Measurements from ENCODE around the gene SNRPD3. TPM values are rescaled to one million over a fixed set of nuclear protein-coding genes. Genes with fewer than 3 reads are reported as not detected.

SNRPD3 gene
- total RNA-seq, 1 experiment from 2014 or later = 144 TPM

DNA sequence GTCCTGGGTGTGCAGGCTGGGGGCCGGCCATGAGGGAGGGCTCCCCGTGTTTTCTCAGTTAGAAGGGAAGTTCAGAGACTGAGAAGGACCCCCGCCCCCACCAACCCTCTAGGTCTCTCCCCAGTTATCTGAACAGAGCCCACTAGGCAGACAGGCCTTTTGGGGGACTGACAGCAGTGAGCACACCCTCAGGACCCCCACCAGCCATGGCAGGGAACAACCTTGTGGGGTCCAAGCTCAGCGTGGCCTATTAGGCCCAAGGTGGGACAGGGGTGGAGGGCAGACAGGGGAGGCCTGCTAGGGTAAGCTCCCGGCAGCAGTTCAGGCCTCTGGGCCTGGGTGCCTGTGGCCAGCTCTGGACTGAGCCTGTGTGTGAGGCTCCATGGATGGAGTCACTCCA, 31.5 kb downstream of the SNRPD3 start:
- no peaks in the 10 kb centered on the region for H3K9me2 ChIP-seq (ENCODE audit: insufficient read depth)
- H3K27ac ChIP-seq (ENCODE audit: low read depth, low read length) = no peak overlapping the region
- ChIA-PET RAD21 (ENCODE audit: low non-redundant PET in 1 of 2, low total read pairs in 2 of 2, uncharacterized antibody in 2 of 2, unreplicated experiment in 2 of 2) (no interaction called here), CTCF (no interaction called here), POLR2A (no interaction called here)
- no peak overlapping the region for H3K4me3 ChIP-seq (replicated peaks in 1 of 2; ENCODE audit: low read depth in 1 of 2, low read length in 2 of 2)
- no peaks in the 10 kb centered on the region for H4K20me1 ChIP-seq (ENCODE audit: insufficient read depth)
- H3K9me3 ChIP-seq (ENCODE audit: control insufficient read depth in 1 of 2, insufficient read depth in 1 of 2, low read depth in 1 of 2, low read length in 2 of 2) = no peaks in the 10 kb centered on the region
- no peak overlapping the region for H3K4me2 ChIP-seq (ENCODE audit: low read length)
- no peaks in the 10 kb centered on the region for H3K27me3 ChIP-seq (ENCODE audit: insufficient read depth, low read length)
- H3K9ac ChIP-seq (ENCODE audit: low read length) = no peak overlapping the region
- H3K79me2 ChIP-seq (ENCODE audit: insufficient read depth, low read length) = no peaks in the 10 kb centered on the region
- intact Hi-C loops (cut with micrococcal nuclease) = no loop called here
- H3K36me3 ChIP-seq (ENCODE audit: control insufficient read depth in 1 of 2, insufficient read depth in 2 of 2, low read length in 2 of 2) = no peaks in the 10 kb centered on the region
- no peak for DNase-seq (ENCODE audit: low read depth, low spot score)
- peaks cover 0 to 5% of the 10 kb centered on the region in 2 experiments; a peak in 1 of 4 replicates for H3K4me1 ChIP-seq (ENCODE audit: control insufficient read depth in 1 of 2, insufficient read depth in 2 of 2, low read length in 2 of 2)
- no peak overlapping the region for H2AFZ ChIP-seq (ENCODE audit: low read depth, low read length, poor library complexity, severe bottlenecking)
- TF ChIP-seq, protein P1, sequence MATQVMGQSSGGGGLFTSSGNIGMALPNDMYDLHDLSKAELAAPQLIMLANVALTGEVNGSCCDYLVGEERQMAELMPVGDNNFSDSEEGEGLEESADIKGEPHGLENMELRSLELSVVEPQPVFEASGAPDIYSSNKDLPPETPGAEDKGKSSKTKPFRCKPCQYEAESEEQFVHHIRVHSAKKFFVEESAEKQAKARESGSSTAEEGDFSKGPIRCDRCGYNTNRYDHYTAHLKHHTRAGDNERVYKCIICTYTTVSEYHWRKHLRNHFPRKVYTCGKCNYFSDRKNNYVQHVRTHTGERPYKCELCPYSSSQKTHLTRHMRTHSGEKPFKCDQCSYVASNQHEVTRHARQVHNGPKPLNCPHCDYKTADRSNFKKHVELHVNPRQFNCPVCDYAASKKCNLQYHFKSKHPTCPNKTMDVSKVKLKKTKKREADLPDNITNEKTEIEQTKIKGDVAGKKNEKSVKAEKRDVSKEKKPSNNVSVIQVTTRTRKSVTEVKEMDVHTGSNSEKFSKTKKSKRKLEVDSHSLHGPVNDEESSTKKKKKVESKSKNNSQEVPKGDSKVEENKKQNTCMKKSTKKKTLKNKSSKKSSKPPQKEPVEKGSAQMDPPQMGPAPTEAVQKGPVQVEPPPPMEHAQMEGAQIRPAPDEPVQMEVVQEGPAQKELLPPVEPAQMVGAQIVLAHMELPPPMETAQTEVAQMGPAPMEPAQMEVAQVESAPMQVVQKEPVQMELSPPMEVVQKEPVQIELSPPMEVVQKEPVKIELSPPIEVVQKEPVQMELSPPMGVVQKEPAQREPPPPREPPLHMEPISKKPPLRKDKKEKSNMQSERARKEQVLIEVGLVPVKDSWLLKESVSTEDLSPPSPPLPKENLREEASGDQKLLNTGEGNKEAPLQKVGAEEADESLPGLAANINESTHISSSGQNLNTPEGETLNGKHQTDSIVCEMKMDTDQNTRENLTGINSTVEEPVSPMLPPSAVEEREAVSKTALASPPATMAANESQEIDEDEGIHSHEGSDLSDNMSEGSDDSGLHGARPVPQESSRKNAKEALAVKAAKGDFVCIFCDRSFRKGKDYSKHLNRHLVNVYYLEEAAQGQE (IDR thresholded peaks at IDR 0.05; ENCODE audit: low read depth) = no peak
- TF ChIP-seq, protein P2, sequence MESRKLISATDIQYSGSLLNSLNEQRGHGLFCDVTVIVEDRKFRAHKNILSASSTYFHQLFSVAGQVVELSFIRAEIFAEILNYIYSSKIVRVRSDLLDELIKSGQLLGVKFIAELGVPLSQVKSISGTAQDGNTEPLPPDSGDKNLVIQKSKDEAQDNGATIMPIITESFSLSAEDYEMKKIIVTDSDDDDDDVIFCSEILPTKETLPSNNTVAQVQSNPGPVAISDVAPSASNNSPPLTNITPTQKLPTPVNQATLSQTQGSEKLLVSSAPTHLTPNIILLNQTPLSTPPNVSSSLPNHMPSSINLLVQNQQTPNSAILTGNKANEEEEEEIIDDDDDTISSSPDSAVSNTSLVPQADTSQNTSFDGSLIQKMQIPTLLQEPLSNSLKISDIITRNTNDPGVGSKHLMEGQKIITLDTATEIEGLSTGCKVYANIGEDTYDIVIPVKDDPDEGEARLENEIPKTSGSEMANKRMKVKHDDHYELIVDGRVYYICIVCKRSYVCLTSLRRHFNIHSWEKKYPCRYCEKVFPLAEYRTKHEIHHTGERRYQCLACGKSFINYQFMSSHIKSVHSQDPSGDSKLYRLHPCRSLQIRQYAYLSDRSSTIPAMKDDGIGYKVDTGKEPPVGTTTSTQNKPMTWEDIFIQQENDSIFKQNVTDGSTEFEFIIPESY (IDR thresholded peaks at IDR 0.05; ENCODE audit: extremely low read depth, insufficient replicate concordance, low read length) = no peak
- TF ChIP-seq, protein P3, sequence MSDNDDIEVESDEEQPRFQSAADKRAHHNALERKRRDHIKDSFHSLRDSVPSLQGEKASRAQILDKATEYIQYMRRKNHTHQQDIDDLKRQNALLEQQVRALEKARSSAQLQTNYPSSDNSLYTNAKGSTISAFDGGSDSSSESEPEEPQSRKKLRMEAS (IDR thresholded peaks at IDR 0.05) = no peak
- TF ChIP-seq CEBPB (IDR thresholded peaks at IDR 0.05; ENCODE audit: low read depth) = no peak
- TF ChIP-seq, protein P4, sequence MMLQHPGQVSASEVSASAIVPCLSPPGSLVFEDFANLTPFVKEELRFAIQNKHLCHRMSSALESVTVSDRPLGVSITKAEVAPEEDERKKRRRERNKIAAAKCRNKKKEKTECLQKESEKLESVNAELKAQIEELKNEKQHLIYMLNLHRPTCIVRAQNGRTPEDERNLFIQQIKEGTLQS (IDR thresholded peaks at IDR 0.05) = no peak
- TF ChIP-seq ZNF274 (IDR thresholded peaks at IDR 0.05; ENCODE audit: low read depth, low read length) = no peak
- TF ChIP-seq CBX3 (IDR thresholded peaks at IDR 0.05; ENCODE audit: low read depth) = no peak
- TF ChIP-seq FOSL1 (IDR thresholded peaks at IDR 0.05; ENCODE audit: low read depth) = no peak
- TF ChIP-seq, protein P5, sequence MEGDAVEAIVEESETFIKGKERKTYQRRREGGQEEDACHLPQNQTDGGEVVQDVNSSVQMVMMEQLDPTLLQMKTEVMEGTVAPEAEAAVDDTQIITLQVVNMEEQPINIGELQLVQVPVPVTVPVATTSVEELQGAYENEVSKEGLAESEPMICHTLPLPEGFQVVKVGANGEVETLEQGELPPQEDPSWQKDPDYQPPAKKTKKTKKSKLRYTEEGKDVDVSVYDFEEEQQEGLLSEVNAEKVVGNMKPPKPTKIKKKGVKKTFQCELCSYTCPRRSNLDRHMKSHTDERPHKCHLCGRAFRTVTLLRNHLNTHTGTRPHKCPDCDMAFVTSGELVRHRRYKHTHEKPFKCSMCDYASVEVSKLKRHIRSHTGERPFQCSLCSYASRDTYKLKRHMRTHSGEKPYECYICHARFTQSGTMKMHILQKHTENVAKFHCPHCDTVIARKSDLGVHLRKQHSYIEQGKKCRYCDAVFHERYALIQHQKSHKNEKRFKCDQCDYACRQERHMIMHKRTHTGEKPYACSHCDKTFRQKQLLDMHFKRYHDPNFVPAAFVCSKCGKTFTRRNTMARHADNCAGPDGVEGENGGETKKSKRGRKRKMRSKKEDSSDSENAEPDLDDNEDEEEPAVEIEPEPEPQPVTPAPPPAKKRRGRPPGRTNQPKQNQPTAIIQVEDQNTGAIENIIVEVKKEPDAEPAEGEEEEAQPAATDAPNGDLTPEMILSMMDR (IDR thresholded peaks at IDR 0.05 in 2 of 3, conservative IDR thresholded peaks at IDR 0.05 in 1 of 3; ENCODE audit: borderline replicate concordance in 1 of 3, insufficient read depth in 1 of 3, low read depth in 2 of 3, low read length in 2 of 3) = no peak
- no peak for TF ChIP-seq SRF (IDR thresholded peaks at IDR 0.05; ENCODE audit: low read depth)
- no peak for TF ChIP-seq ZFX (IDR thresholded peaks at IDR 0.05)
- no peak for TF ChIP-seq RAD21 (IDR thresholded peaks at IDR 0.05; ENCODE audit: low read depth)
- no peak for TF ChIP-seq EGR1 (IDR thresholded peaks at IDR 0.05; ENCODE audit: low read depth)
- ATAC-seq = no peak
- no TSS peak for BruUV-seq (replicated peaks)
